Smooth muscle cell (in vitro differentiated cells): ENCODE data around the gene TMEM183A. TPM values are rescaled to one million over a fixed set of nuclear protein-coding genes. Genes with fewer than 3 reads are reported as not detected.
A peak's percentile ranks its signal among the peaks of the same experiment; 100 is the strongest.

Experiments used
- DNase-seq: peaks from one replicate; lab custom pipeline; 2025; ENCODE audit not compliant: unreplicated experiment; lab: John Stamatoyannopoulos, UW
- H2AFZ ChIP-seq: fragments of 200-600 bp; sonication (generic); 2 replicates; pipeline ENCODE4 v1.6.0; 2016; ENCODE audit warnings: antibody characterized with exemption, low read depth, mild to moderate bottlenecking
- H3F3A ChIP-seq: fragments of 200-600 bp; sonication (generic); 2 replicates; pipeline ENCODE4 v1.6.0; 2017; ENCODE audit warnings: antibody characterized with exemption, low read depth
- H3K27ac ChIP-seq: fragments of 200-600 bp; sonication (generic); 2 replicates; pipeline ENCODE4 v1.5.1; 2016; ENCODE audit warnings: low read depth, mild to moderate bottlenecking
- H3K27me3 ChIP-seq: fragments of 200-600 bp; sonication (generic); 2 replicates; pipeline ENCODE4 v1.6.1; 2016; ENCODE audit warnings: low read depth, mild to moderate bottlenecking
- H3K36me3 ChIP-seq: fragments of 200-600 bp; sonication (generic); 2 replicates; pipeline ENCODE4 v1.5.1; 2016; ENCODE audit warnings: low read depth
- H3K4me1 ChIP-seq: fragments of 200-600 bp; sonication (generic); 2 replicates; pipeline ENCODE4 v1.5.1; 2016; ENCODE audit warnings: low read depth
- H3K4me2 ChIP-seq: fragments of 200-600 bp; sonication (generic); 2 replicates; pipeline ENCODE4 v1.6.0; 2016; ENCODE audit warnings: mild to moderate bottlenecking
- H3K4me3 ChIP-seq: fragments of 200-600 bp; sonication (generic); 2 replicates; pipeline ENCODE4 v1.5.1; 2016; ENCODE audit warnings: mild to moderate bottlenecking
- H3K79me2 ChIP-seq: fragments of 200-600 bp; sonication (generic); 2 replicates; pipeline ENCODE4 v1.6.0; 2016; ENCODE audit warnings: low read depth, mild to moderate bottlenecking
- H3K9ac ChIP-seq: fragments of 200-600 bp; sonication (generic); 2 replicates; pipeline ENCODE4 v1.6.0; 2016; ENCODE audit warnings: low read depth
- H3K9me3 ChIP-seq: fragments of 200-600 bp; sonication (generic); replicated peaks from 2 replicates; pipeline ENCODE4 v1.5.1; 2016; ENCODE audit warnings: low read depth
- H4K20me1 ChIP-seq: fragments of 200-600 bp; sonication (generic); 2 replicates; pipeline ENCODE4 v1.6.0; 2016; ENCODE audit warnings: low read depth
- WGBS: methylation state at CpG from one replicate; pipeline ENCODE4 v1.1.7; 2016; ENCODE audit warnings: low lambda C conversion rate; 5-methylcytosine and 5-hydroxymethylcytosine counted together
- polyA plus RNA-seq: library from polyadenylated mRNA; unstranded; fragments of >200 nt; fragmentation: Nextera tagmentation; extraction: Ambion mirVana; gene quantifications from 2 replicates; pipeline ENCODE4 v1.2.1, GENCODE V29; 2016
- total RNA-seq: library from RNA; depleted of rRNA; stranded (reverse); fragments of >200 nt; gene quantifications from 2 replicates; pipeline ENCODE4 v1.2.3, GENCODE V29; 2014
- TF ChIP-seq, protein P1 (sequence below): fragments of 200-600 bp; sonication (generic); IDR thresholded peaks from 2 replicates; pipeline ENCODE4 v1.5.1; 2017; ENCODE audit warnings: borderline replicate concordance, mild to moderate bottlenecking, antibody characterized with exemption; ENCODE audit not compliant: insufficient read depth, poor library complexity, severe bottlenecking

TMEM183A gene
- total and polyA plus RNA-seq, 2 experiments from 2014 or later: 54.9 to 55.0 TPM

DNA sequence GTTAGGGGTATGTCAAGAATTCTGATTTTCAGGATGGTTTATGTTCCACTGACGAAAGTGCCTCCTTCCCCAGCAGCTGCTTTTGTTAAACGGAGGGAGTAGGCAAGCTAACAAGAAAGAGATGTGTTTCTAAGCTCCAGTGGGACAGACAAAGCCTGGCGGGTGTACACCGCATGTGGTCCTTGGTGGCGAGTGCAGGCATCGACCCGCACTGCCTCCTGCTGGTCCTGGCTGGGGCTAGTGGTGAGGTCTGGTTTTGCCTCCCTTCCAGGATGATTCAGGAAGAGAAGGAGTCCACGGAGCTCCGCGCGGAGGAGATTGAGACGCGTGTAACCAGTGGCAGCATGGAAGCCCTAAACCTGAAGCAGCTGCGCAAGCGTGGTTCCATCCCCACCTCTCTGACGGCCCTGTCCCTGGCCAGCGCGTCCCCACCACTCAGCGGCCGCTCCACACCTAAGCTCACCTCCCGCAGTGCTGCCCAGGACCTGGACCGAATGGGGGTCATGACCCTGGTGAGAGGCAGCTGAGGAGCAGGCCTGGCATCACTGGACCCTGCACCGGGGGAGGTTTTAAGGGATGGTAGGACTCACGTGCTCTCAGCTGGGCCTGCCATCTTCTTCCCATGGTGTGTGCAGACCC lies 48.1 kb downstream of the TMEM183A start:
- no peaks in the 10 kb centered on the region for H3K27me3 ChIP-seq
- no peak overlapping the region for H3K27ac ChIP-seq
- H3K9me3 ChIP-seq: no peaks in the 10 kb centered on the region
- H3F3A ChIP-seq: no peaks in the 10 kb centered on the region
- no peak overlapping the region for H3K4me3 ChIP-seq
- no peaks in the 10 kb centered on the region for H4K20me1 ChIP-seq
- no peaks in the 10 kb centered on the region for H3K36me3 ChIP-seq
- 83% methylated on average over 24 of the region's 24 CpGs for WGBS
- H3K4me2 ChIP-seq: no peak overlapping the region
- DNase-seq: no peak
- TF ChIP-seq, protein P1, sequence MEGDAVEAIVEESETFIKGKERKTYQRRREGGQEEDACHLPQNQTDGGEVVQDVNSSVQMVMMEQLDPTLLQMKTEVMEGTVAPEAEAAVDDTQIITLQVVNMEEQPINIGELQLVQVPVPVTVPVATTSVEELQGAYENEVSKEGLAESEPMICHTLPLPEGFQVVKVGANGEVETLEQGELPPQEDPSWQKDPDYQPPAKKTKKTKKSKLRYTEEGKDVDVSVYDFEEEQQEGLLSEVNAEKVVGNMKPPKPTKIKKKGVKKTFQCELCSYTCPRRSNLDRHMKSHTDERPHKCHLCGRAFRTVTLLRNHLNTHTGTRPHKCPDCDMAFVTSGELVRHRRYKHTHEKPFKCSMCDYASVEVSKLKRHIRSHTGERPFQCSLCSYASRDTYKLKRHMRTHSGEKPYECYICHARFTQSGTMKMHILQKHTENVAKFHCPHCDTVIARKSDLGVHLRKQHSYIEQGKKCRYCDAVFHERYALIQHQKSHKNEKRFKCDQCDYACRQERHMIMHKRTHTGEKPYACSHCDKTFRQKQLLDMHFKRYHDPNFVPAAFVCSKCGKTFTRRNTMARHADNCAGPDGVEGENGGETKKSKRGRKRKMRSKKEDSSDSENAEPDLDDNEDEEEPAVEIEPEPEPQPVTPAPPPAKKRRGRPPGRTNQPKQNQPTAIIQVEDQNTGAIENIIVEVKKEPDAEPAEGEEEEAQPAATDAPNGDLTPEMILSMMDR: no peak
- H3K9ac ChIP-seq: no peak overlapping the region
- H3K4me1 ChIP-seq: peaks cover 4% of the 10 kb centered on the region
- no peaks in the 10 kb centered on the region for H3K79me2 ChIP-seq
- no peak overlapping the region for H2AFZ ChIP-seq

DNA sequence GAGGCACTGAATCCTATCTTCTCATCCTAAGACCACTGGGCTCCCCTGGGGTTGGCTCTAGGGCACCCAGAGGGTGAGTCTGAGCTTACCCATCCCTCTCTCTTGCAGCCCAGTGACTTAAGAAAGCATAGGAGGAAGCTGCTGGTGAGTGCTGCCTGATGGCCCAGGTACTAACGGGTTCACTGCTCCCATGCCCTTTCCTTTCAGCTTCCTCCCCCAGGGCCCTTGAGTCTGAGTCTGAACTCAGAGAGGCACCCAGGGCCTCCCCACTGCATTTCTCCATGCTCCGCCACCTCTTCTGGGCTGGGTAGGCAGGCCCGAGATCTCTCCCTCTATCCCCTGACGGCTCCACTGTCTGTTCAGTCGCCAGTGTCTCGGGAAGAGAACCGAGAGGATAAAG lies 48.8 kb downstream of the TMEM183A start:
- Histone ChIP-seq H3F3A (no peaks in the 10 kb centered on the region), H3K27me3 (no peaks in the 10 kb centered on the region), H4K20me1 (no peaks in the 10 kb centered on the region), H3K79me2 (no peaks in the 10 kb centered on the region), H3K4me2 (no peak overlapping the region), H3K4me1 (peaks cover 4% of the 10 kb centered on the region), H2AFZ (no peak overlapping the region), H3K36me3 (no peaks in the 10 kb centered on the region), H3K9me3 (no peaks in the 10 kb centered on the region), H3K9ac (no peak overlapping the region), H3K27ac (no peak overlapping the region), H3K4me3 (no peak overlapping the region)
- TF ChIP-seq, protein P1: no peak
- 95% methylated on average over 7 of the region's 7 CpGs for WGBS
- no peak for DNase-seq

GRCh38 chr1:203056516-203056915 lies 49.3 kb downstream of the TMEM183A start:
- no peaks in the 10 kb centered on the region for H3K9me3 ChIP-seq
- TF ChIP-seq, protein P1: peak; percentile 7
- no peak overlapping the region for H3K27ac ChIP-seq
- no peaks in the 10 kb centered on the region for H3F3A ChIP-seq
- no peak overlapping the region for H3K9ac ChIP-seq
- no peaks in the 10 kb centered on the region for H4K20me1 ChIP-seq
- peaks cover 4% of the 10 kb centered on the region for H3K4me1 ChIP-seq
- no peaks in the 10 kb centered on the region for H3K36me3 ChIP-seq
- no peak overlapping the region for H3K4me3 ChIP-seq
- no peak for DNase-seq
- H2AFZ ChIP-seq: no peak overlapping the region
- WGBS: 94% methylated on average over 6 of the region's 6 CpGs
- no peaks in the 10 kb centered on the region for H3K27me3 ChIP-seq
- no peak overlapping the region for H3K4me2 ChIP-seq
- no peaks in the 10 kb centered on the region for H3K79me2 ChIP-seq
